GM19099 (cell line): Measurements from ENCODE around the gene USP6NL.

ENCODE experiments used
- POLR2A ChIP-seq: IDR thresholded peaks from 3 replicates; pipeline ENCODE4 v1.6.1; 2011; ENCODE audit warnings: low read depth; ENCODE audit not compliant: insufficient read length; ENCODE audit errors: extremely low read depth

Gene USP6NL

GRCh38 chr10:11557513-11557912 is 53.9 kb downstream of the USP6NL start:
- no peak for TF ChIP-seq POLR2A

- TF ChIP-seq POLR2A = no peak
These were observed 55.9 kb downstream of the USP6NL start for GRCh38 chr10:11555556-11555955.

- TF ChIP-seq POLR2A = no peak
These were observed 57.6 kb downstream of the USP6NL start for GRCh38 chr10:11553773-11554381.

- no peak for TF ChIP-seq POLR2A
These were observed 59.4 kb downstream of the USP6NL start for GRCh38 chr10:11551916-11552602.

- TF ChIP-seq POLR2A = no peak
These were observed 60.3 kb downstream of the USP6NL start for GRCh38 chr10:11551104-11551503.

- TF ChIP-seq POLR2A = no peak
These were observed 62.7 kb downstream of the USP6NL start for GRCh38 chr10:11548768-11549099.

GRCh38 chr10:11548065-11548767 is 63.2 kb downstream of the USP6NL start:
- TF ChIP-seq POLR2A = no peak

GRCh38 chr10:11546581-11546980 is 64.9 kb downstream of the USP6NL start:
- TF ChIP-seq POLR2A = no peak

- no peak for TF ChIP-seq POLR2A
These were observed 70.2 kb downstream of the USP6NL start for GRCh38 chr10:11541296-11541695.

GRCh38 chr10:11539191-11539868 is 72.1 kb downstream of the USP6NL start:
- no peak for TF ChIP-seq POLR2A

GRCh38 chr10:11538834-11539190 is 72.6 kb downstream of the USP6NL start:
- TF ChIP-seq POLR2A = no peak

- no peak for TF ChIP-seq POLR2A
These were observed 75.2 kb downstream of the USP6NL start for GRCh38 chr10:11536228-11536627.

- TF ChIP-seq POLR2A = no peak
These were observed 76.0 kb downstream of the USP6NL start for GRCh38 chr10:11535346-11535959.

- no peak for TF ChIP-seq POLR2A
These were observed 78.1 kb downstream of the USP6NL start for GRCh38 chr10:11533328-11533781.

GRCh38 chr10:11532306-11532705 is 79.1 kb downstream of the USP6NL start:
- TF ChIP-seq POLR2A = no peak
